IMR-90 (cell line): Measurements from ENCODE around the gene NCAM1. TPM values are rescaled to one million over a fixed set of nuclear protein-coding genes. Genes with fewer than 3 reads are reported as not detected.

Experiments
- ATAC-seq: fragments of 200-7000 bp; cut with Tn5 transposase; 2 replicates; pipeline ENCODE4 v1.9.1; 2020; ENCODE audit warnings: low read depth, mild to moderate bottlenecking, moderate library complexity
- BruUV-seq: library from RNA; stranded (reverse); fragments of 400-500 nt; replicated peaks from 2 replicates; lab custom pipeline; 2021; lab: Mats Ljungman, UMichigan
- CTCF ChIA-PET: fragments of 300-600 bp; formaldehyde crosslinking; extraction: SDS; loops from one replicate; lab custom pipeline; 2021; ENCODE audit warnings: antibody characterized with exemption; lab: Yijun Ruan, JAX
- POLR2A ChIA-PET: fragments of 300-600 bp; sonication (Branson Sonifier 250); formaldehyde crosslinking; loops from one replicate; lab custom pipeline; 2022; ENCODE audit warnings: antibody characterized with exemption; ENCODE audit not compliant: unreplicated experiment; lab: Charles Lee
- DNase-seq: peaks from one replicate; pipeline ENCODE4 v3.0.0; 2013
- H2AFZ ChIP-seq: replicated peaks from 2 replicates; pipeline ENCODE3; 2013; ENCODE audit warnings: low read length, mild to moderate bottlenecking; ENCODE audit not compliant: poor library complexity
- H2AK5ac ChIP-seq: 2 replicates; pipeline ENCODE4 v1.6.1; 2013; ENCODE audit warnings: low read depth, low read length, inconsistent platforms
- H2AK9ac ChIP-seq: replicated peaks from 2 replicates; pipeline ENCODE3; 2013; ENCODE audit warnings: mild to moderate bottlenecking, low read depth, low read length, moderate library complexity; ENCODE audit not compliant: poor library complexity
- H2BK120ac ChIP-seq: 2 replicates; pipeline ENCODE4 v1.6.1; 2013; ENCODE audit warnings: low read depth, low read length, inconsistent platforms
- H2BK15ac ChIP-seq: 3 replicates; pipeline ENCODE4 v1.6.1; 2013; ENCODE audit warnings: low read depth, low read length, inconsistent platforms
- H2BK20ac ChIP-seq: 2 replicates; pipeline ENCODE4 v1.6.1; 2013; ENCODE audit warnings: low read depth, mild to moderate bottlenecking, inconsistent platforms, low read length, moderate library complexity
- H2BK5ac ChIP-seq: 2 replicates; pipeline ENCODE4 v1.6.1; 2013; ENCODE audit warnings: mild to moderate bottlenecking, low read depth, low read length, inconsistent platforms; ENCODE audit not compliant: poor library complexity, severe bottlenecking
- H3K14ac ChIP-seq: replicated peaks from 2 replicates; pipeline ENCODE4 v1.6.1; 2013; ENCODE audit warnings: low read depth, low read length, inconsistent platforms
- H3K18ac ChIP-seq: 2 replicates; pipeline ENCODE4 v1.6.1; 2013; ENCODE audit warnings: low read depth, low read length, control low read depth
- H3K23ac ChIP-seq: 2 replicates; pipeline ENCODE4 v1.6.1; 2013; ENCODE audit warnings: low read depth, low read length, inconsistent platforms
- H3K27ac ChIP-seq: 2 replicates; pipeline ENCODE4 v1.5.1; 2013; ENCODE audit warnings: mild to moderate bottlenecking, control low read depth, low read length; ENCODE audit not compliant: insufficient read depth
- H3K27me3 ChIP-seq: 2 replicates; pipeline ENCODE4 v1.6.1; 2013; ENCODE audit warnings: low read length; ENCODE audit not compliant: control insufficient read depth, insufficient read depth
- H3K36me3 ChIP-seq: 2 replicates; pipeline ENCODE4 v1.6.1; 2013; ENCODE audit warnings: low read length, mixed read lengths; ENCODE audit not compliant: control insufficient read depth, insufficient read depth
- H3K4ac ChIP-seq: 2 replicates; pipeline ENCODE4 v1.6.1; 2013; ENCODE audit warnings: low read depth, low read length, inconsistent platforms
- H3K4me1 ChIP-seq: 2 replicates; pipeline ENCODE4 v1.6.1; 2013; ENCODE audit warnings: low read length, mixed read lengths; ENCODE audit not compliant: control insufficient read depth, insufficient read depth
- H3K4me2 ChIP-seq: 2 replicates; pipeline ENCODE4 v1.6.1; 2013; ENCODE audit warnings: low read depth, mild to moderate bottlenecking, control low read depth, low read length, moderate library complexity
- H3K4me3 ChIP-seq: 2 replicates; pipeline ENCODE4 v1.5.1; 2013; ENCODE audit warnings: low read depth, mild to moderate bottlenecking, control low read depth, low read length, moderate library complexity; ENCODE audit not compliant: insufficient read depth
- H3K56ac ChIP-seq: 2 replicates; pipeline ENCODE4 v1.6.1; 2013; ENCODE audit warnings: low read length, inconsistent platforms; ENCODE audit not compliant: insufficient read depth; ENCODE audit errors: extremely low read depth
- H3K79me1 ChIP-seq, 2 experiments: 2 replicates each; pipeline ENCODE4 v1.6.1; 2013; ENCODE audit warnings: low read length in 2 of 2, inconsistent platforms in 1 of 2, low read depth in 1 of 2
- H3K9ac ChIP-seq: 2 replicates; pipeline ENCODE4 v1.6.1; 2013; ENCODE audit warnings: low read depth, low read length, control low read depth
- H3K9me1 ChIP-seq: 2 replicates; pipeline ENCODE4 v1.6.1; 2013; ENCODE audit warnings: low read length, inconsistent platforms; ENCODE audit not compliant: insufficient read depth
- H3K9me3 ChIP-seq: 2 replicates; pipeline ENCODE4 v1.6.1; 2013; ENCODE audit warnings: low read length; ENCODE audit not compliant: control insufficient read depth, insufficient read depth
- H4K20me1 ChIP-seq: 2 replicates; pipeline ENCODE4 v1.6.1; 2013; ENCODE audit warnings: low read length, inconsistent platforms; ENCODE audit not compliant: insufficient read depth
- H4K5ac ChIP-seq: 2 replicates; pipeline ENCODE4 v1.6.1; 2013; ENCODE audit warnings: mild to moderate bottlenecking, low read depth, low read length, control low read depth
- H4K8ac ChIP-seq, 2 experiments: 2 replicates each; pipeline ENCODE4 v1.6.1; 2013; ENCODE audit warnings: low read depth in 2 of 2, low read length in 2 of 2, control low read depth in 1 of 2, inconsistent platforms in 1 of 2
- H4K91ac ChIP-seq: 2 replicates; pipeline ENCODE4 v1.6.1; 2013; ENCODE audit warnings: low read depth, low read length, inconsistent platforms; ENCODE audit not compliant: insufficient read depth
- BHLHE40 ChIP-seq: fragments of 150-350 bp; IDR thresholded peaks from 2 replicates; pipeline ENCODE4 v1.6.1; 2016; ENCODE audit warnings: mild to moderate bottlenecking, low read depth, low read length
- CEBPB ChIP-seq: IDR thresholded peaks from 2 replicates; pipeline ENCODE4 v1.6.1; 2012; ENCODE audit warnings: low read depth, low read length, improper control_type of control experiment
- CHD1 ChIP-seq: IDR thresholded peaks from 2 replicates; pipeline ENCODE4 v1.6.1; 2012; ENCODE audit warnings: low read depth, low read length, improper control_type of control experiment
- CTCF ChIP-seq: conservative IDR thresholded peaks from 2 replicates; pipeline ENCODE4 v1.5.1; 2012; ENCODE audit warnings: mild to moderate bottlenecking, low read depth, low read length, improper control_type of control experiment
- ELK1 ChIP-seq: fragments of 150-350 bp; IDR thresholded peaks from 2 replicates; pipeline ENCODE4 v1.6.1; 2016; ENCODE audit warnings: low read depth, mild to moderate bottlenecking, low read length, moderate library complexity, borderline replicate concordance
- FOS ChIP-seq: fragments of 150-350 bp; IDR thresholded peaks from 2 replicates; pipeline ENCODE4 v1.6.1; 2016; ENCODE audit warnings: low read depth, low read length
- MAFK ChIP-seq: IDR thresholded peaks from 2 replicates; pipeline ENCODE4 v1.6.1; 2012; ENCODE audit warnings: low read depth, low read length, improper control_type of control experiment
- MAZ ChIP-seq: IDR thresholded peaks from 2 replicates; pipeline ENCODE4 v1.6.1; 2012; ENCODE audit warnings: low read depth, mild to moderate bottlenecking, low read length, improper control_type of control experiment, moderate library complexity, borderline replicate concordance
- MXI1 ChIP-seq: IDR thresholded peaks from 2 replicates; pipeline ENCODE4 v1.6.1; 2012; ENCODE audit warnings: low read depth, mild to moderate bottlenecking, low read length, moderate library complexity, borderline replicate concordance
- NFE2L2 ChIP-seq: fragments of 150-350 bp; IDR thresholded peaks from 2 replicates; pipeline ENCODE4 v1.6.1; 2016; ENCODE audit warnings: low read depth, mild to moderate bottlenecking, low read length
- POLR2A ChIP-seq: IDR thresholded peaks from 2 replicates; pipeline ENCODE4 v1.6.1; 2012; ENCODE audit warnings: mild to moderate bottlenecking, low read depth, low read length
- RCOR1 ChIP-seq: IDR thresholded peaks from 2 replicates; pipeline ENCODE4 v1.6.1; 2012; ENCODE audit warnings: mild to moderate bottlenecking, low read length, improper control_type of control experiment; ENCODE audit not compliant: insufficient replicate concordance
- RFX5 ChIP-seq: IDR thresholded peaks from 2 replicates; pipeline ENCODE4 v1.8.0; 2012; ENCODE audit warnings: low read depth, mild to moderate bottlenecking, low read length, moderate library complexity
- SMC3 ChIP-seq: fragments of 150-350 bp; IDR thresholded peaks from 2 replicates; pipeline ENCODE4 v1.6.1; 2016; ENCODE audit warnings: low read depth, mild to moderate bottlenecking, antibody characterized with exemption, low read length, moderate library complexity
- USF2 ChIP-seq: fragments of 150-350 bp; IDR thresholded peaks from 2 replicates; pipeline ENCODE4 v1.6.1; 2017; ENCODE audit warnings: mild to moderate bottlenecking, antibody characterized with exemption, low read length, low read depth
- WGBS, 2 experiments: methylation state at CpG; one replicate each; pipeline versions ENCODE4 v1.1.5 to v1.1.7; 2013; ENCODE audit warnings: missing lambda C conversion rate in 2 of 2; ENCODE audit not compliant: insufficient read length in 1 of 2; ENCODE audit errors: extremely low coverage in 2 of 2; 5-methylcytosine and 5-hydroxymethylcytosine counted together
- dilution Hi-C: fragments of 300-500 bp; cut with HindIII; formaldehyde crosslinking; loops from one replicate; pipeline ENCODE4 v1.14.3; 2018; ENCODE audit warnings: low sequenced_read_pairs; ENCODE audit not compliant: unreplicated experiment
- in situ Hi-C: fragments of 300-500 bp; cut with MboI; formaldehyde crosslinking; loops from 3 replicates; pipeline ENCODE4 v1.14.3; 2019; ENCODE audit warnings: low sequenced_read_pairs, inconsistent platforms, mixed read lengths
- intact Hi-C: fragments of 100-400 bp; cut with micrococcal nuclease; formaldehyde crosslinking; loops from 2 replicates; pipeline ENCODE4 v1.10.0; 2022
- polyA plus RNA-seq, 3 experiments: library from polyadenylated mRNA; depleted of rRNA; stranded (reverse); fragments of >200 nt; gene quantifications; 2 replicates each; pipeline ENCODE4 v1.2.3, GENCODE V29; 2012; ENCODE audit warnings: low replicate concordance in 1 of 3
- total RNA-seq: library from RNA; depleted of rRNA; stranded (reverse); fragments of >200 nt; gene quantifications from 2 replicates; pipeline ENCODE4 v1.2.3, GENCODE V29; 2012

Gene NCAM1
- total and polyA plus RNA-seq, 2 of the 4 experiments (the other 2 are of a cell fraction) = 0.09 to 0.18 TPM

- no peaks in the 10 kb centered on the region for H3K4me1 ChIP-seq
- TF ChIP-seq SMC3 = no peak
- no peak for TF ChIP-seq USF2
- no peak for TF ChIP-seq MAFK
- TF ChIP-seq CEBPB = no peak
- TF ChIP-seq ELK1 = no peak
- TF ChIP-seq FOS = no peak
- no peak for TF ChIP-seq RFX5
- no peak for TF ChIP-seq RCOR1
- TF ChIP-seq BHLHE40 = no peak
- TF ChIP-seq NFE2L2 = no peak
- no peak for TF ChIP-seq POLR2A
- no peak for TF ChIP-seq CHD1
- TF ChIP-seq MXI1 = no peak
- no peak for TF ChIP-seq MAZ
- TF ChIP-seq CTCF = no peak
These were observed 302.4 kb downstream of the NCAM1 start for GRCh38 chr11:113263458-113264259.

More at GRCh38 chr11:113263458-113264259, 302.4 kb downstream of the NCAM1 start:
- intact Hi-C loops (no loop called here), dilution Hi-C loops (no loop called here), in situ Hi-C loops (no loop called here)
- no peak overlapping the region for H4K5ac ChIP-seq
- no peak for DNase-seq
- no peaks in the 10 kb centered on the region for H4K20me1 ChIP-seq
- H3K14ac ChIP-seq = no peak overlapping the region
- no peak overlapping the region for H3K4ac ChIP-seq
- H3K36me3 ChIP-seq = no peaks in the 10 kb centered on the region
- peak overlapping the region; percentile 11 for H2AFZ ChIP-seq
- no peak overlapping the region for H3K4me2 ChIP-seq
- no peaks in the 10 kb centered on the region for H3K9me1 ChIP-seq
- CTCF ChIA-PET = no interaction called here
- no peak overlapping the region for H2BK20ac ChIP-seq
- H3K18ac ChIP-seq = no peak overlapping the region
- H3K27me3 ChIP-seq = no peaks in the 10 kb centered on the region; the same call in 1 of the 2 replicates
- no peak overlapping the region for H2AK9ac ChIP-seq
- 48% methylated on average over 5 of the region's 9 CpGs; no CpG with 5 or more reads in 1 of the 2 experiments for WGBS, 2 experiments
- H2AK5ac ChIP-seq = no peak overlapping the region
- H3K56ac ChIP-seq = no peak overlapping the region
- BruUV-seq = no TSS peak
- no peak overlapping the region for H2BK120ac ChIP-seq
- H3K9me3 ChIP-seq = no peaks in the 10 kb centered on the region
- H3K9ac ChIP-seq = no peak overlapping the region
- no peak for ATAC-seq
- no peak overlapping the region for H3K27ac ChIP-seq
- H2BK15ac ChIP-seq = no peak overlapping the region
- POLR2A ChIA-PET = no interaction called here
- H4K8ac ChIP-seq = no peak overlapping the region
- no peak overlapping the region for H3K23ac ChIP-seq
- H3K79me1 ChIP-seq = no peaks in the 10 kb centered on the region
- no peak overlapping the region for H4K91ac ChIP-seq
- no peak overlapping the region for H2BK5ac ChIP-seq
- no peak overlapping the region for H3K4me3 ChIP-seq
